ENCODE results near the gene DAPK3.
"Not testable (repeated sequence)": the region's sequence is repeated elsewhere in the genome, so short reads cannot be mapped to it uniquely, and the experiment has no call there.

The DAPK3 gene

GRCh38 chr19:3950871-3951861 lies 19.7 kb downstream of the DAPK3 start:
- no peak overlapping the region for H3K4me3 ChIP-seq (ENCODE audit: severe bottlenecking)
- H3K4me1 ChIP-seq (ENCODE audit: insufficient read depth, poor library complexity, severe bottlenecking) = no peaks in the 10 kb centered on the region
- H3K36me3 ChIP-seq (ENCODE audit: low read depth) = no peaks in the 10 kb centered on the region
- H3K9me3 ChIP-seq (ENCODE audit: severe bottlenecking) = no peaks in the 10 kb centered on the region
- H3K27ac ChIP-seq (ENCODE audit: poor library complexity, severe bottlenecking) = no peak overlapping the region
- no peak for DNase-seq (ENCODE audit: low spot score)
- 0 out of 3 replicates have a peak, but pooled peaks have one; percentile 24 for ATAC-seq (ENCODE audit: low read depth)
- H3K27me3 ChIP-seq (ENCODE audit: insufficient read depth, poor library complexity, severe bottlenecking) = no peaks in the 10 kb centered on the region
- no peak for TF ChIP-seq CTCF (IDR thresholded peaks at IDR 0.05; ENCODE audit: poor library complexity, severe bottlenecking)

- Histone ChIP-seq H3K27ac (ENCODE audit: poor library complexity, severe bottlenecking) (no peak overlapping the region), H3K4me3 (ENCODE audit: severe bottlenecking) (no peak overlapping the region), H3K4me1 (ENCODE audit: insufficient read depth, poor library complexity, severe bottlenecking) (no peaks in the 10 kb centered on the region), H3K9me3 (ENCODE audit: severe bottlenecking) (no peaks in the 10 kb centered on the region), H3K27me3 (ENCODE audit: insufficient read depth, poor library complexity, severe bottlenecking) (no peaks in the 10 kb centered on the region), H3K36me3 (ENCODE audit: low read depth) (no peaks in the 10 kb centered on the region)
- ATAC-seq (ENCODE audit: low read depth) = no peak
- no peak for DNase-seq (ENCODE audit: low spot score)
- no peak for TF ChIP-seq CTCF (IDR thresholded peaks at IDR 0.05; ENCODE audit: poor library complexity, severe bottlenecking)
Measured at GRCh38 chr19:3949997-3950859, 20.7 kb downstream of the DAPK3 start.

GRCh38 chr19:3949294-3949693 lies 21.6 kb downstream of the DAPK3 start:
- no peaks in the 10 kb centered on the region for H3K9me3 ChIP-seq (ENCODE audit: severe bottlenecking)
- ATAC-seq (ENCODE audit: low read depth) = no peak
- no peaks in the 10 kb centered on the region for H3K27me3 ChIP-seq (ENCODE audit: insufficient read depth, poor library complexity, severe bottlenecking)
- H3K36me3 ChIP-seq (ENCODE audit: low read depth) = no peaks in the 10 kb centered on the region
- H3K4me3 ChIP-seq (ENCODE audit: severe bottlenecking) = no peak overlapping the region
- no peaks in the 10 kb centered on the region for H3K4me1 ChIP-seq (ENCODE audit: insufficient read depth, poor library complexity, severe bottlenecking)
- DNase-seq (ENCODE audit: low spot score) = no peak
- H3K27ac ChIP-seq (ENCODE audit: poor library complexity, severe bottlenecking) = no peak overlapping the region
- no peak for TF ChIP-seq CTCF (IDR thresholded peaks at IDR 0.05; ENCODE audit: poor library complexity, severe bottlenecking)

- H3K9me3 ChIP-seq (ENCODE audit: severe bottlenecking); DNase-seq (ENCODE audit: low spot score); H3K27me3 ChIP-seq (ENCODE audit: insufficient read depth, poor library complexity, severe bottlenecking); H3K36me3 ChIP-seq (ENCODE audit: low read depth); H3K27ac ChIP-seq (ENCODE audit: poor library complexity, severe bottlenecking); H3K4me1 ChIP-seq (ENCODE audit: insufficient read depth, poor library complexity, severe bottlenecking); H3K4me3 ChIP-seq (ENCODE audit: severe bottlenecking); ATAC-seq (ENCODE audit: low read depth): not testable (repeated sequence)
Measured at GRCh38 chr19:3947316-3947933, 23.5 kb downstream of the DAPK3 start.

- no peaks in the 10 kb centered on the region for H3K27me3 ChIP-seq (ENCODE audit: insufficient read depth, poor library complexity, severe bottlenecking)
- DNase-seq (ENCODE audit: low spot score) (no peak), ATAC-seq (ENCODE audit: low read depth) (no peak)
- H3K4me3 ChIP-seq (ENCODE audit: severe bottlenecking) = no peak overlapping the region
- H3K27ac ChIP-seq (ENCODE audit: poor library complexity, severe bottlenecking) = no peak overlapping the region
- H3K36me3 ChIP-seq (ENCODE audit: low read depth) = no peaks in the 10 kb centered on the region
- H3K4me1 ChIP-seq (ENCODE audit: insufficient read depth, poor library complexity, severe bottlenecking) = no peaks in the 10 kb centered on the region
- H3K9me3 ChIP-seq (ENCODE audit: severe bottlenecking) = no peaks in the 10 kb centered on the region
- no peak for TF ChIP-seq CTCF (IDR thresholded peaks at IDR 0.05; ENCODE audit: poor library complexity, severe bottlenecking)
Measured at GRCh38 chr19:3945838-3946237, 25.1 kb downstream of the DAPK3 start.
